ENCODE measurements around the gene KIF1B.

Gene KIF1B

GRCh38 chr1:10398734-10399443, 188.5 kb downstream of the KIF1B start, which contains the start of gene PGD (continued):
- TF ChIP-seq, protein P1, sequence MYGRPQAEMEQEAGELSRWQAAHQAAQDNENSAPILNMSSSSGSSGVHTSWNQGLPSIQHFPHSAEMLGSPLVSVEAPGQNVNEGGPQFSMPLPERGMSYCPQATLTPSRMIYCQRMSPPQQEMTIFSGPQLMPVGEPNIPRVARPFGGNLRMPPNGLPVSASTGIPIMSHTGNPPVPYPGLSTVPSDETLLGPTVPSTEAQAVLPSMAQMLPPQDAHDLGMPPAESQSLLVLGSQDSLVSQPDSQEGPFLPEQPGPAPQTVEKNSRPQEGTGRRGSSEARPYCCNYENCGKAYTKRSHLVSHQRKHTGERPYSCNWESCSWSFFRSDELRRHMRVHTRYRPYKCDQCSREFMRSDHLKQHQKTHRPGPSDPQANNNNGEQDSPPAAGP (tag by site-specific recombination; IDR thresholded peaks at IDR 0.05), result peak; percentile 94
- TF ChIP-seq, protein P2, sequence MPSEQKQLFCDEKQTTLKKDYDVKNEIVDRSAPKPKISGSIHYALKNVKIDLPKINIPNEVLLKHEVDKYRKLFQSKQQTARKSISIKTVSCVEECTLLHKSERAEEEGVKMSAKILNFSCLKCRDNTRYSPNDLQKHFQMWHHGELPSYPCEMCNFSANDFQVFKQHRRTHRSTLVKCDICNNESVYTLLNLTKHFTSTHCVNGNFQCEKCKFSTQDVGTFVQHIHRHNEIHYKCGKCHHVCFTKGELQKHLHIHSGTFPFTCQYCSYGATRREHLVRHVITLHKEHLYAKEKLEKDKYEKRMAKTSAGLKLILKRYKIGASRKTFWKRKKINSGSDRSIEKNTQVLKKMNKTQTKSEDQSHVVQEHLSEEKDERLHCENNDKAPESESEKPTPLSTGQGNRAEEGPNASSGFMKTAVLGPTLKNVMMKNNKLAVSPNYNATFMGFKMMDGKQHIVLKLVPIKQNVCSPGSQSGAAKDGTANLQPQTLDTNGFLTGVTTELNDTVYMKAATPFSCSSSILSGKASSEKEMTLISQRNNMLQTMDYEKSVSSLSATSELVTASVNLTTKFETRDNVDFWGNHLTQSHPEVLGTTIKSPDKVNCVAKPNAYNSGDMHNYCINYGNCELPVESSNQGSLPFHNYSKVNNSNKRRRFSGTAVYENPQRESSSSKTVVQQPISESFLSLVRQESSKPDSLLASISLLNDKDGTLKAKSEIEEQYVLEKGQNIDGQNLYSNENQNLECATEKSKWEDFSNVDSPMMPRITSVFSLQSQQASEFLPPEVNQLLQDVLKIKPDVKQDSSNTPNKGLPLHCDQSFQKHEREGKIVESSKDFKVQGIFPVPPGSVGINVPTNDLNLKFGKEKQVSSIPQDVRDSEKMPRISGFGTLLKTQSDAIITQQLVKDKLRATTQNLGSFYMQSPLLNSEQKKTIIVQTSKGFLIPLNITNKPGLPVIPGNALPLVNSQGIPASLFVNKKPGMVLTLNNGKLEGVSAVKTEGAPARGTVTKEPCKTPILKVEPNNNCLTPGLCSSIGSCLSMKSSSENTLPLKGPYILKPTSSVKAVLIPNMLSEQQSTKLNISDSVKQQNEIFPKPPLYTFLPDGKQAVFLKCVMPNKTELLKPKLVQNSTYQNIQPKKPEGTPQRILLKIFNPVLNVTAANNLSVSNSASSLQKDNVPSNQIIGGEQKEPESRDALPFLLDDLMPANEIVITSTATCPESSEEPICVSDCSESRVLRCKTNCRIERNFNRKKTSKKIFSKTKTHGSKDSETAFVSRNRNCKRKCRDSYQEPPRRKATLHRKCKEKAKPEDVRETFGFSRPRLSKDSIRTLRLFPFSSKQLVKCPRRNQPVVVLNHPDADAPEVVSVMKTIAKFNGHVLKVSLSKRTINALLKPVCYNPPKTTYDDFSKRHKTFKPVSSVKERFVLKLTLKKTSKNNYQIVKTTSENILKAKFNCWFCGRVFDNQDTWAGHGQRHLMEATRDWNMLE (tag by site-specific recombination; conservative IDR thresholded peaks at IDR 0.05; ENCODE audit: low read depth), result peak; percentile 38; the same call in 1 of the 2 replicates
- no peak for TF ChIP-seq MYNN (tag by site-specific recombination; IDR thresholded peaks at IDR 0.05; ENCODE audit: borderline replicate concordance)
- peak; percentile 62 for TF ChIP-seq ZNF600 (tag by site-specific recombination; IDR thresholded peaks at IDR 0.05)
- peak; percentile 86; the same call in 1 of the 2 replicates for TF ChIP-seq KLF7 (tag by site-specific recombination; IDR thresholded peaks at IDR 0.05; ENCODE audit: borderline replicate concordance)
- peak; percentile 83 for TF ChIP-seq ZBTB20 (tag by site-specific recombination; IDR thresholded peaks at IDR 0.05)
- TF ChIP-seq KLF8 (tag by site-specific recombination; IDR thresholded peaks at IDR 0.05), result peak; percentile 88; the same call in 1 of the 2 replicates
- TF ChIP-seq ZBTB44 (tag by site-specific recombination; IDR thresholded peaks at IDR 0.05), result peak; percentile 83
- TF ChIP-seq ZNF501 (tag by site-specific recombination; IDR thresholded peaks at IDR 0.05), result peak; percentile 94
- TF ChIP-seq ZBTB8A (tag by site-specific recombination; IDR thresholded peaks at IDR 0.05), result peak; percentile 51; the same call in 1 of the 2 replicates
- peak; percentile 97 for TF ChIP-seq ZBTB48 (tag by site-specific recombination; IDR thresholded peaks at IDR 0.05)
- peak; percentile 95 for TF ChIP-seq SP3 (tag by site-specific recombination; IDR thresholded peaks at IDR 0.05)
- TF ChIP-seq ZNF76 (tag by site-specific recombination; IDR thresholded peaks at IDR 0.05; ENCODE audit: borderline replicate concordance, low read depth), result peak; percentile 63
- peak; percentile 68 for TF ChIP-seq ZNF2 (tag by site-specific recombination; IDR thresholded peaks at IDR 0.05)
- peak; percentile 24; the same call in 1 of the 2 replicates for TF ChIP-seq ZNF146 (tag by site-specific recombination; IDR thresholded peaks at IDR 0.05)
- no peak for TF ChIP-seq ZNF114 (tag by site-specific recombination; IDR thresholded peaks at IDR 0.05)
- peak; percentile 55; the same call in 1 of the 2 replicates for TF ChIP-seq ZNF792 (tag by site-specific recombination; IDR thresholded peaks at IDR 0.05)
- TF ChIP-seq ZNF394 (tag by site-specific recombination; IDR thresholded peaks at IDR 0.05; ENCODE audit: borderline replicate concordance), result peak; percentile 74
- TF ChIP-seq GLIS2 (tag by site-specific recombination; IDR thresholded peaks at IDR 0.05), result peak; percentile 95
- TF ChIP-seq ZSCAN5A (tag by site-specific recombination; IDR thresholded peaks at IDR 0.05), result peak; percentile 40; the same call in 1 of the 2 replicates
- peak; percentile 81 for TF ChIP-seq YY1 (tag by site-specific recombination; IDR thresholded peaks at IDR 0.05)
- TF ChIP-seq, protein P3, sequence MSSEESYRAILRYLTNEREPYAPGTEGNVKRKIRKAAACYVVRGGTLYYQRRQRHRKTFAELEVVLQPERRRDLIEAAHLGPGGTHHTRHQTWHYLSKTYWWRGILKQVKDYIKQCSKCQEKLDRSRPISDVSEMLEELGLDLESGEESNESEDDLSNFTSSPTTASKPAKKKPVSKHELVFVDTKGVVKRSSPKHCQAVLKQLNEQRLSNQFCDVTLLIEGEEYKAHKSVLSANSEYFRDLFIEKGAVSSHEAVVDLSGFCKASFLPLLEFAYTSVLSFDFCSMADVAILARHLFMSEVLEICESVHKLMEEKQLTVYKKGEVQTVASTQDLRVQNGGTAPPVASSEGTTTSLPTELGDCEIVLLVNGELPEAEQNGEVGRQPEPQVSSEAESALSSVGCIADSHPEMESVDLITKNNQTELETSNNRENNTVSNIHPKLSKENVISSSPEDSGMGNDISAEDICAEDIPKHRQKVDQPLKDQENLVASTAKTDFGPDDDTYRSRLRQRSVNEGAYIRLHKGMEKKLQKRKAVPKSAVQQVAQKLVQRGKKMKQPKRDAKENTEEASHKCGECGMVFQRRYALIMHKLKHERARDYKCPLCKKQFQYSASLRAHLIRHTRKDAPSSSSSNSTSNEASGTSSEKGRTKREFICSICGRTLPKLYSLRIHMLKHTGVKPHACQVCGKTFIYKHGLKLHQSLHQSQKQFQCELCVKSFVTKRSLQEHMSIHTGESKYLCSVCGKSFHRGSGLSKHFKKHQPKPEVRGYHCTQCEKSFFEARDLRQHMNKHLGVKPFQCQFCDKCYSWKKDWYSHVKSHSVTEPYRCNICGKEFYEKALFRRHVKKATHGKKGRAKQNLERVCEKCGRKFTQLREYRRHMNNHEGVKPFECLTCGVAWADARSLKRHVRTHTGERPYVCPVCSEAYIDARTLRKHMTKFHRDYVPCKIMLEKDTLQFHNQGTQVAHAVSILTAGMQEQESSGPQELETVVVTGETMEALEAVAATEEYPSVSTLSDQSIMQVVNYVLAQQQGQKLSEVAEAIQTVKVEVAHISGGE (tag by site-specific recombination; conservative IDR thresholded peaks at IDR 0.05; ENCODE audit: low read depth), result peak; percentile 75; the same call in 1 of the 2 replicates
- TF ChIP-seq ZNF488 (tag by site-specific recombination; IDR thresholded peaks at IDR 0.05), result no peak
- 0 out of 2 replicates have a peak, but pooled peaks have one; percentile 55 for TF ChIP-seq ZSCAN23 (tag by site-specific recombination; IDR thresholded peaks at IDR 0.05)
- TF ChIP-seq ZNF843 (tag by site-specific recombination; IDR thresholded peaks at IDR 0.05), result no peak; the same call in none of the 2 replicates
- TF ChIP-seq ZNF654 (tag by site-specific recombination; IDR thresholded peaks at IDR 0.05; ENCODE audit: low read depth), result no peak
